Ishikawa (cell line): ENCODE measurements around the gene XXYLT1.

Source experiments
- CEBPB ChIP-seq: IDR thresholded peaks from 2 replicates; pipeline ENCODE4 v1.6.1; 2012
- CREB1 ChIP-seq: IDR thresholded peaks from 2 replicates; pipeline ENCODE4 v1.6.1; 2012; ENCODE audit warnings: low read depth
- EGR1 ChIP-seq: IDR thresholded peaks from 2 replicates; pipeline ENCODE4 v1.6.1; 2012
- EP300 ChIP-seq: IDR thresholded peaks from 2 replicates; pipeline ENCODE4 v1.6.1; 2012; ENCODE audit warnings: borderline replicate concordance
- FOXM1 ChIP-seq: IDR thresholded peaks from 2 replicates; pipeline ENCODE4 v1.6.1; 2012; ENCODE audit warnings: low read depth, borderline replicate concordance
- NFIC ChIP-seq: IDR thresholded peaks from 2 replicates; pipeline ENCODE4 v1.6.1; 2012
- RAD21 ChIP-seq: IDR thresholded peaks from 2 replicates; pipeline ENCODE4 v1.6.1; 2012; ENCODE audit warnings: low read depth
- TAF1 ChIP-seq: IDR thresholded peaks from 2 replicates; pipeline ENCODE4 v1.6.1; 2012; ENCODE audit warnings: low read depth, mild to moderate bottlenecking
- TCF12 ChIP-seq: IDR thresholded peaks from 2 replicates; pipeline ENCODE4 v1.6.1; 2012; ENCODE audit warnings: low read depth
- TEAD4 ChIP-seq: IDR thresholded peaks from 2 replicates; pipeline ENCODE4 v1.6.1; 2012
- YY1 ChIP-seq: IDR thresholded peaks from 2 replicates; pipeline ENCODE4 v1.6.1; 2012; ENCODE audit warnings: low read depth
- ZBTB7A ChIP-seq: IDR thresholded peaks from 2 replicates; pipeline ENCODE4 v1.6.1; 2012; ENCODE audit warnings: low read depth
- TF ChIP-seq, protein P1 (sequence below): IDR thresholded peaks from 2 replicates; pipeline ENCODE4 v1.6.1; 2012
- TF ChIP-seq, protein P2 (sequence below): IDR thresholded peaks from 2 replicates; pipeline ENCODE4 v1.6.1; 2012; ENCODE audit warnings: low read depth, mild to moderate bottlenecking
- TF ChIP-seq, protein P3 (sequence below): IDR thresholded peaks from 2 replicates; pipeline ENCODE4 v1.6.1; 2012

The XXYLT1 gene

DNA sequence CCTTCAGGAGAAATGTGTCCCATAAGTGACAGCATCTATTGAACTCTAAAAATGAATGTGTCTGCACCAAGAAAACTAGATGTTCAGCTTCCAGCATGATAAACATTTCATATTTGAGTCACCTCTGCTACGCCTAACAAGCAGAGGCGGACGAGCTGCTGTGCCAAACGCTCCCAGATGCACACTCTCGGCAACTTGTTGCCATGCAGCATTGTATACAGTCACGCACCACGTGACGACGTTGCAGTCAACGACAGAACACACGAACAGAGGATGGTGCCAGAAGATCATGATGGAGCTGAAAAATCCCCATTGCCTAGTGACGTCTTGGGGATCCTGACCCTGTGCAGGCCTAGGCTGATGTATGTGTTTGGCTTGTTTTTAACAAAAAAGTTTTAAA lies 137.5 kb downstream of the XXYLT1 start:
- TF ChIP-seq TCF12 = no peak
- no peak for TF ChIP-seq CREB1
- TF ChIP-seq CEBPB = no peak
- TF ChIP-seq, protein P1, sequence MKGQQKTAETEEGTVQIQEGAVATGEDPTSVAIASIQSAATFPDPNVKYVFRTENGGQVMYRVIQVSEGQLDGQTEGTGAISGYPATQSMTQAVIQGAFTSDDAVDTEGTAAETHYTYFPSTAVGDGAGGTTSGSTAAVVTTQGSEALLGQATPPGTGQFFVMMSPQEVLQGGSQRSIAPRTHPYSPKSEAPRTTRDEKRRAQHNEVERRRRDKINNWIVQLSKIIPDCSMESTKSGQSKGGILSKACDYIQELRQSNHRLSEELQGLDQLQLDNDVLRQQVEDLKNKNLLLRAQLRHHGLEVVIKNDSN = no peak
- TF ChIP-seq YY1 = no peak
- no peak for TF ChIP-seq ZBTB7A
- no peak for TF ChIP-seq EP300
- no peak for TF ChIP-seq TEAD4
- TF ChIP-seq, protein P2, sequence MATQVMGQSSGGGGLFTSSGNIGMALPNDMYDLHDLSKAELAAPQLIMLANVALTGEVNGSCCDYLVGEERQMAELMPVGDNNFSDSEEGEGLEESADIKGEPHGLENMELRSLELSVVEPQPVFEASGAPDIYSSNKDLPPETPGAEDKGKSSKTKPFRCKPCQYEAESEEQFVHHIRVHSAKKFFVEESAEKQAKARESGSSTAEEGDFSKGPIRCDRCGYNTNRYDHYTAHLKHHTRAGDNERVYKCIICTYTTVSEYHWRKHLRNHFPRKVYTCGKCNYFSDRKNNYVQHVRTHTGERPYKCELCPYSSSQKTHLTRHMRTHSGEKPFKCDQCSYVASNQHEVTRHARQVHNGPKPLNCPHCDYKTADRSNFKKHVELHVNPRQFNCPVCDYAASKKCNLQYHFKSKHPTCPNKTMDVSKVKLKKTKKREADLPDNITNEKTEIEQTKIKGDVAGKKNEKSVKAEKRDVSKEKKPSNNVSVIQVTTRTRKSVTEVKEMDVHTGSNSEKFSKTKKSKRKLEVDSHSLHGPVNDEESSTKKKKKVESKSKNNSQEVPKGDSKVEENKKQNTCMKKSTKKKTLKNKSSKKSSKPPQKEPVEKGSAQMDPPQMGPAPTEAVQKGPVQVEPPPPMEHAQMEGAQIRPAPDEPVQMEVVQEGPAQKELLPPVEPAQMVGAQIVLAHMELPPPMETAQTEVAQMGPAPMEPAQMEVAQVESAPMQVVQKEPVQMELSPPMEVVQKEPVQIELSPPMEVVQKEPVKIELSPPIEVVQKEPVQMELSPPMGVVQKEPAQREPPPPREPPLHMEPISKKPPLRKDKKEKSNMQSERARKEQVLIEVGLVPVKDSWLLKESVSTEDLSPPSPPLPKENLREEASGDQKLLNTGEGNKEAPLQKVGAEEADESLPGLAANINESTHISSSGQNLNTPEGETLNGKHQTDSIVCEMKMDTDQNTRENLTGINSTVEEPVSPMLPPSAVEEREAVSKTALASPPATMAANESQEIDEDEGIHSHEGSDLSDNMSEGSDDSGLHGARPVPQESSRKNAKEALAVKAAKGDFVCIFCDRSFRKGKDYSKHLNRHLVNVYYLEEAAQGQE = no peak

DNA sequence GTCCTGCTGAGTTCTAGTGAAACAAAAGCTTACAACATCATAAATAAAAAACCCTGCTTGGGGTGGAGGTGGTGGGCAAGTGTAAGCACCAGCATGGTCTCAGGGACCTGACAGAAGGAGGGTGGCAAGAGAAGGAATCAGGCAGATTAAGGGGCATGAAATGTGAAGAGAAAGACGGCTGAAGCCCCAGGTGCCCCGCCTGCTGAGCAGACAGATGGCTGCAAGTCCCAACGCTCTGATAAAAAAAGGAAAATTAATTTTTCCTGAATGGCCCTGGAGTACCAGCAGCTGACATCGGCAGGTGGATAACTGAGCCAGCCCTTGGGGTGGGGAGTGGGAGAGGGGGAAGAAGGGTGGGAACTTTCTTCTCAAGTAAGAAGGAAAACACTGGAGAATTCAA lies 137.9 kb downstream of the XXYLT1 start:
- TF ChIP-seq YY1 (no peak), CEBPB (no peak)

DNA sequence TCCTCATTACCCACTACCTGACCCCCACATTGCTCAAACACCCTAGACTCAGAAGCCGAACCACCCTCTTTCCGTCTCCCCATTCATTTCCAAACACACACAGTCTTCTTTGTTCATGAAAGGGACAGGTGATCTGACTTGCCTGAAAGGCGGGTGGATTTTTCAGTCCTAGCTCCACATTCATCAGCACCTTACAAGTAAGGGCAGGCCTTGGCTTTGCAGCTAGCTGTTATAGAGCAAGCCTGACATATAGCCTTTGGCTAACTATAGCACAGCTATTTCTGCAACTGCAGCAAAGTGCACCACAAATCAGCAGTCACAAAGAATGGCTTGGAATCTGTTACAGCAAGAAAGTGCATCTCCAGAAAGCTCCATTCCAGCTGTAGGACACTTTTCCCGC lies 139.8 kb downstream of the XXYLT1 start:
- TF ChIP-seq, protein P1 = no peak
- no peak for TF ChIP-seq RAD21
- no peak for TF ChIP-seq TAF1
- no peak for TF ChIP-seq FOXM1
- no peak for TF ChIP-seq CREB1
- no peak for TF ChIP-seq TCF12

DNA sequence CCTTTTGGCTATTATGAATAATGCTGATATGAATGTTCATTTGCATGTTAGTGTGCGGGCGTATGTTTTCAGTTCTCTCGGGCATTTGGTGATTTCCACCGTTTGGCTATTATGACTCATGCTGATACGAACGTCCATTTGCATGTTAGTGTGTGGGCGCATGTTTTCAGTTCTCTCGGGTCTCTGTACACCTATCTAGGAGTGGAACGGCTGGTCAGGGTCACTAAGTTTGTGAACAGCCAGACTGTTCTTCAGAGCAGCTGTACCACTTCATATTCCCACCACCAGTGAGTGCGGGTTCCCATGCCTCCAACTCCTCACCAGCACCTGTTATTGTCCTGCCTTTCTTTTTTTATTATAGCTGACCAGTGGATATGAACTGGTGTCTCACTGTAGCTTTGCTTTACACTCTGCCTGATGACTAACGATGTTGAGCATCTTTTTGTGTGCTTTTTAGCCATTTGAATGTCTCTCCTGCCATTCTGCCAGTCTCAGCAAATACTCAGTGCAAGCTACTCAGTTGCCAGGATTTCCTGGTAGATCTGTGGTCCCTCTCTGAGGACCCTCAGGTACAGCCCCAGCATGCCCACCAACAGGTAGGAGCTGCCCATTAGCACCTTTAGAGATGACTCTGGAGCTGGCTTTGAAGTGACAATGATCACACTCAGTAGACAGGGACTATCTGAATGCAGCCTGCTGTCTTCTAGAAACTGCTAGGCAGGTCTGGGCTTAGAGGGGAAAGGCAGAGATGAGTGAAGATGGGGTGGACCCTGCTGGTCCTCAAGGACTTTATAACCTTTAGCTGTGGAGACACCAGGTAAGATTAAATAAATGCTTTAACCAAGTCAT lies 141.1 kb downstream of the XXYLT1 start:
- TF ChIP-seq RAD21 = no peak
- no peak for TF ChIP-seq NFIC
- no peak for TF ChIP-seq TAF1

DNA sequence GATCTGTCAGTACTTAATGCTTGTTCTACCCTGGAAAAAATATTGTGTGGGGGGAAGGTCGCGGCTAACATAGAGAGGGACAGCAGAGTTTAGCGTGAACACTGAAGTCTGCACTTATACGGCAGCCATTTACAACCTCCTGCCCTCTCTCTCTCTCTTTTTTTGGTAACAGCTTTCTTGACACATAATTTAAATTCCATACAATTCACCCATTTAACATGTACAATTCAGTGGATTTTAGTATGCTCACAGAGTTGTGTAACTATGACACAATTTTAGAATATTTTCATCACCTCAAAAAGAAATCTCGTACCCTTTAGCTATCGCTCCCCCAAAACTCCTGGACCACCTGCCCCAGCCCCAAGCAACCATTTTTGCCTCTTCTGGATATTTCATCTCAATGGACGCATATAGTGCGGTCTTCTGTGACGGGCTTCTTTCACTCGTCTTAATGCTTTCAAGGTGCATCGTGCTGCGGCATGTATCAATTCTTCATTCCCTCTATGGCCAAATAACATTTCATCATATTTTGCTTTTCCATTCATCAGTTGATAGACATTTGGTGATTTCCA lies 141.8 kb downstream of the XXYLT1 start:
- TF ChIP-seq ZBTB7A (no peak), TAF1 (no peak), TCF12 (no peak), YY1 (no peak), RAD21 (no peak), EGR1 (no peak), TEAD4 (no peak), CREB1 (no peak), CEBPB (no peak), EP300 (no peak), NFIC (no peak), FOXM1 (no peak)
- TF ChIP-seq, protein P1 = no peak
- TF ChIP-seq, protein P3, sequence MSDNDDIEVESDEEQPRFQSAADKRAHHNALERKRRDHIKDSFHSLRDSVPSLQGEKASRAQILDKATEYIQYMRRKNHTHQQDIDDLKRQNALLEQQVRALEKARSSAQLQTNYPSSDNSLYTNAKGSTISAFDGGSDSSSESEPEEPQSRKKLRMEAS = no peak
- TF ChIP-seq, protein P2 = no peak

DNA sequence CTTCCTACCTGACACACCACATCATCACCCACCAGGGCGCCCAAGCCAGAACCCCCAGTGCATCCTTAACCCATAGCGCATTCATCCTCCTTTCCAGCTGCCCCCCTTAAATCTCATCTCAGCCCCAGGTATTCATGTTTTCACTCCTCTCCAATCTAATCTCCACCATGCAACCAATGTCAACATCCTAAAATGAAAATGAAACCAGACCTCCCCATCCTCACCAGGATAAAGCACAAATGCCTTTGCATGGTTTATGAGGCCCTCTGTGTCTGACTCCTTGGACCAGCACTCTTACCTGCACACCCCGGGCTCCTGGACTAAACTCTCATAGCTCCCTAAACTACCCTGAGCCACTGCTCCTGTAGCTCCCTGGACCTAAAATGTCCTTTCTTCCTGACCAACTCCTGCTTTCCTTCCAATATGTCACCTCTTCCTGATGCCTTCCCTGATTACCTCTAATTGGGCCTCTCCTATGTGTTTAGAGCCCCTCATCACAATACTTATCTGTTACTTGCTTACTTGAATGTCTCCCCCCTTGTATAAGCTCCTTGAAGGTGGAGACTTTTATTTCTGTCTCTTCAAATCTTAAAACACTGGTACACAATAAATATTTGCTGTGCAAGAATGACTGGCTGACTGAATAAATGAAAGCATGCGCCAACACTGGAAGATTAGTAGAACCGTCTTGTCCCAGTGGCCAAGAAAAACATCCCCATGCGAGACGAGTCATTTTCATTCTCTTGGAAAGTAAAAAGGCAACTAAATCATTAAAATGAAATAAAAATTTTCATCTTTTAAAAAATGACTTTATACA lies 142.5 kb downstream of the XXYLT1 start:
- TF ChIP-seq NFIC (no peak), RAD21 (no peak), EP300 (no peak), CREB1 (no peak), FOXM1 (no peak), EGR1 (no peak), TCF12 (no peak), ZBTB7A (no peak), TEAD4 (no peak), TAF1 (no peak), CEBPB (no peak), YY1 (no peak)
- TF ChIP-seq, protein P1 = no peak
- TF ChIP-seq, protein P3 = no peak
- TF ChIP-seq, protein P2 = no peak
